HG02885 (cell line): ENCODE measurements around the gene CEP70.
"Not testable (repeated sequence)": the region's sequence is repeated elsewhere in the genome, so short reads cannot be mapped to it uniquely, and the experiment has no call there.

Experiments
- ATAC-seq: cut with Tn5 transposase; IDR thresholded peaks from one replicate; pipeline ENCODE4 v1.9.1; 2021; ENCODE audit warnings: mild to moderate bottlenecking; ENCODE audit not compliant: unreplicated experiment, poor library complexity

CEP70 gene

GRCh38 chr3:138594150-138594934 is at the start of gene CEP70:
CEP70 (minus strand) TSS chr3:138594260; CDS start chr3:138572927, 21,333 bp downstream.
- ATAC-seq = peak; percentile 87

- no peak for ATAC-seq
Observed at GRCh38 chr3:138642927-138643253, 48.8 kb upstream of the CEP70 start.

- no peak for ATAC-seq
Observed at GRCh38 chr3:138642226-138642926, 48.3 kb upstream of the CEP70 start.

GRCh38 chr3:138640537-138640936 is 46.5 kb upstream of the CEP70 start:
- ATAC-seq = no peak

- ATAC-seq = no peak
Observed at GRCh38 chr3:138638641-138639040, 44.6 kb upstream of the CEP70 start.

GRCh38 chr3:138629526-138629925 is 35.5 kb upstream of the CEP70 start:
- no peak for ATAC-seq

GRCh38 chr3:138625707-138626365 is 31.8 kb upstream of the CEP70 start:
- no peak for ATAC-seq

- no peak for ATAC-seq
Observed at GRCh38 chr3:138624518-138624917, 30.5 kb upstream of the CEP70 start.

- ATAC-seq = no peak
Observed at GRCh38 chr3:138620431-138620830, 26.4 kb upstream of the CEP70 start.

- ATAC-seq = no peak
Observed at GRCh38 chr3:138615462-138615861, 21.4 kb upstream of the CEP70 start.

GRCh38 chr3:138609898-138610266 is 15.8 kb upstream of the CEP70 start:
- no peak for ATAC-seq

- ATAC-seq = peak; percentile 74
Observed at GRCh38 chr3:138608322-138609135, 14.5 kb upstream of the CEP70 start, which contains the start of gene FAIM. FAIM (plus strand) TSS chr3:138608771; CDS start chr3:138619727, 10,956 bp downstream.

GRCh38 chr3:138604106-138604595 is 10.1 kb upstream of the CEP70 start:
- not testable (repeated sequence) for ATAC-seq

- not testable (repeated sequence) for ATAC-seq
Observed at GRCh38 chr3:138601661-138602060, 7.6 kb upstream of the CEP70 start.

GRCh38 chr3:138600100-138600745 is 6.2 kb upstream of the CEP70 start:
- no peak for ATAC-seq

- ATAC-seq = no peak
Observed at GRCh38 chr3:138598534-138598933, 4.5 kb upstream of the CEP70 start.

GRCh38 chr3:138597186-138597976 is 3.3 kb upstream of the CEP70 start:
- not testable (repeated sequence) for ATAC-seq

- ATAC-seq = no peak
Observed at GRCh38 chr3:138594935-138595610, 1.0 kb upstream of the CEP70 start.
